NB4 (cell line): ENCODE measurements around the gene DLG2.

Source experiments
- TF ChIP-seq, protein P1 (sequence below): IDR thresholded peaks from one replicate; pipeline ENCODE4 v1.5.1; 2012; ENCODE audit warnings: low read depth, low read length
- TF ChIP-seq, protein P2 (sequence below): IDR thresholded peaks from 2 replicates; pipeline ENCODE4 v1.6.1; 2011; ENCODE audit warnings: low read depth, low read length

DNA sequence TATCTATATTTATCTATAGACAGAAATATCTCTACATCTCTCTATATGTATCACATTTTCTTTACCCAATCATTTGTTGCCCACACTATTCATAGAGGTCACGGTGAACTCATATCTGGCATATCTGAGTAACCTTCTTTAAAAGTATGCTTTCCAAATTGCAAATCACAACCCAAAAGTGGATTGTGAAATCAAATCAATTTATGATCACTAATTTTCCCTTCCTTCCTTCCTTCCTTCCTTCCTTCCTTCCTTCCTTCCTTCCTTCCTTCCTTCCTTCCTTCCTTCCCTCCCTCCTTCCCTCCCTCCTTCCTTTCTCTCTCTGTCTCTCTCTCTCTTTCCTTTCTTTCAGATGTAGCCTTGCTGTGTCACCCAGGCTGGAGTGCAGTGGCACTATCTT is 1893.0 kb downstream of the DLG2 start:
- TF ChIP-seq, protein P1, sequence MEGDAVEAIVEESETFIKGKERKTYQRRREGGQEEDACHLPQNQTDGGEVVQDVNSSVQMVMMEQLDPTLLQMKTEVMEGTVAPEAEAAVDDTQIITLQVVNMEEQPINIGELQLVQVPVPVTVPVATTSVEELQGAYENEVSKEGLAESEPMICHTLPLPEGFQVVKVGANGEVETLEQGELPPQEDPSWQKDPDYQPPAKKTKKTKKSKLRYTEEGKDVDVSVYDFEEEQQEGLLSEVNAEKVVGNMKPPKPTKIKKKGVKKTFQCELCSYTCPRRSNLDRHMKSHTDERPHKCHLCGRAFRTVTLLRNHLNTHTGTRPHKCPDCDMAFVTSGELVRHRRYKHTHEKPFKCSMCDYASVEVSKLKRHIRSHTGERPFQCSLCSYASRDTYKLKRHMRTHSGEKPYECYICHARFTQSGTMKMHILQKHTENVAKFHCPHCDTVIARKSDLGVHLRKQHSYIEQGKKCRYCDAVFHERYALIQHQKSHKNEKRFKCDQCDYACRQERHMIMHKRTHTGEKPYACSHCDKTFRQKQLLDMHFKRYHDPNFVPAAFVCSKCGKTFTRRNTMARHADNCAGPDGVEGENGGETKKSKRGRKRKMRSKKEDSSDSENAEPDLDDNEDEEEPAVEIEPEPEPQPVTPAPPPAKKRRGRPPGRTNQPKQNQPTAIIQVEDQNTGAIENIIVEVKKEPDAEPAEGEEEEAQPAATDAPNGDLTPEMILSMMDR, result no peak
- TF ChIP-seq, protein P2, sequence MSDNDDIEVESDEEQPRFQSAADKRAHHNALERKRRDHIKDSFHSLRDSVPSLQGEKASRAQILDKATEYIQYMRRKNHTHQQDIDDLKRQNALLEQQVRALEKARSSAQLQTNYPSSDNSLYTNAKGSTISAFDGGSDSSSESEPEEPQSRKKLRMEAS, result no peak
